Measurements from ENCODE around the gene CEP128.

CEP128 gene

GRCh38 chr14:80771201-80771600 is 170.3 kb downstream of the CEP128 start:
- no peaks in the 10 kb centered on the region for H3K9me3 ChIP-seq (ENCODE audit: control insufficient read depth, insufficient read depth, low read depth, low read length)
- ChIA-PET CTCF (no interaction called here), POLR2A (no interaction called here)
- H3K36me3 ChIP-seq (ENCODE audit: control insufficient read depth in 2 of 2, insufficient read depth in 1 of 2, low read length in 2 of 2): no peaks in the 10 kb centered on the region
- H3K4me1 ChIP-seq (ENCODE audit: control insufficient read depth, insufficient read depth, low read length): no peaks in the 10 kb centered on the region; the same call in 1 of the 2 replicates
- TF ChIP-seq ZNF416 (tag by site-specific recombination; IDR thresholded peaks at IDR 0.05): no peak
- TF ChIP-seq ZFP3 (tag by site-specific recombination; IDR thresholded peaks at IDR 0.05; ENCODE audit: low read depth): no peak
- TF ChIP-seq ZNF362 (tag by site-specific recombination; IDR thresholded peaks at IDR 0.05): no peak
- no peak for TF ChIP-seq ZBTB10 (tag by site-specific recombination; IDR thresholded peaks at IDR 0.05)
- no peak for TF ChIP-seq ZNF501 (tag by site-specific recombination; IDR thresholded peaks at IDR 0.05)
- TF ChIP-seq ZBTB26 (tag by site-specific recombination; optimal IDR thresholded peaks at IDR 0.05): no peak
- no peak for TF ChIP-seq ZNF146 (tag by site-specific recombination; IDR thresholded peaks at IDR 0.05)
- no peak for TF ChIP-seq IKZF3 (tag by site-specific recombination; IDR thresholded peaks at IDR 0.05)
- no peak for TF ChIP-seq ZNF26 (tag by site-specific recombination; IDR thresholded peaks at IDR 0.05)
- TF ChIP-seq GFI1B (tag by site-specific recombination; IDR thresholded peaks at IDR 0.05): no peak
- no peak for TF ChIP-seq ZNF48 (tag by site-specific recombination; IDR thresholded peaks at IDR 0.05)
- no peak for TF ChIP-seq BCL11A (tag by site-specific recombination; IDR thresholded peaks at IDR 0.05; ENCODE audit: low read depth)
- no peak for TF ChIP-seq ZNF610 (tag by site-specific recombination; IDR thresholded peaks at IDR 0.05; ENCODE audit: borderline replicate concordance)
- TF ChIP-seq ZNF777 (tag by site-specific recombination; IDR thresholded peaks at IDR 0.05; ENCODE audit: borderline replicate concordance): no peak
- no peak for TF ChIP-seq ZNF548 (tag by site-specific recombination; IDR thresholded peaks at IDR 0.05)
- no peak for TF ChIP-seq HIC1 (tag by site-specific recombination; IDR thresholded peaks at IDR 0.05)
- H3K4me3 ChIP-seq (ENCODE audit: low read depth, low read length): no peak overlapping the region
- no peak overlapping the region for H3K27ac ChIP-seq (ENCODE audit: extremely low read depth, low read depth, low read length)

Measured in HEK293 (cell line).